Hematopoietic multipotent progenitor cell treated with erythropoietin and hydrocortisone succinate and interleukin-3 and kit ligand, for 17 days (in vitro differentiated cells): ENCODE results near the gene SH3GL3.

Experiments used
- DNase-seq: peaks from one replicate; pipeline ENCODE4 v3.0.0-alpha.2; 2015; ENCODE audit warnings: low spot score

Gene SH3GL3

DNA sequence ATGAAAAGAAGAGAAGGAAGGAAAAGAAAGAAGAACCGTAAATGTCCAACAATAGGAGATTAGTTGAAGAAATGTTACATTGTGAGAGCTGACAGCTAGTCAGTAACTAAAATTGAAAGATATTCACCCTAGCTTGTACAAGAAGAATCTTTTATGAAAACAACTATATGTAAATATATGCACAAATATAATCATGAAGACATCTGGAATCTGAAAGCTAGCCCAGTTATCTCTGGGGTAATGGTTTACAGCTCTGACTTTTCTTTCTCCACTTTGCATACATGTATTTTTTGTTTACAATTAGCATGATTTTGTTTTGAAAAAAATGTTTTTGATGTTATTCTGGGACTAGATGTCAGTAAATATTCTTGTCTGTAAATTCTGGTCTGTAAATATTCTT, 169.7 kb downstream of the SH3GL3 start:
- DNase-seq, result no peak

GRCh38 chr15:83626171-83626802, 179.1 kb downstream of the SH3GL3 start:
- DNase-seq, result no peak

DNA sequence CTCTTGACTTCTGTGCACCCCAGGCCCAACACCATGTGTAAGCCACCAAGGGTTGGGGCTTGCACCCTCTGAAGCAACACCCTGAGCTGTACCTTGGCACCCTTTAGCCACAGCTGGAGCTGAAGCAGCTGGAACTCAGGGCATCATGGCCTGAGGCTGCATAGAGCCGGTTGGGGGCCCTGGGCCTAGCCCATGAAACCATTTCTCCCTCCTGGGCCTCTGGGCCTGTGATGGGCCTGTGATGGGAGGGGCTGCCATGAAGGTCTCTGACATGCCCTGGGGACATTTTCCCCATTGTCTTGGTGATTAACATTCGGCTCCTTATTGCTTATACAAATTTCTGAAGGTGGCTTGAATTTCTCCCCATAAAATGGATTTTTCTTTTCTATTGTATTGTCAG, 184.4 kb downstream of the SH3GL3 start:
- no peak for DNase-seq

GRCh38 chr15:83643201-83643600, 196.1 kb downstream of the SH3GL3 start:
- no peak for DNase-seq

- no peak for DNase-seq
Observed at GRCh38 chr15:83644439-83644838, 197.3 kb downstream of the SH3GL3 start.

GRCh38 chr15:83650831-83651230, 203.7 kb downstream of the SH3GL3 start:
- DNase-seq, result no peak

GRCh38 chr15:83651541-83651940, 204.4 kb downstream of the SH3GL3 start:
- DNase-seq, result no peak

GRCh38 chr15:83652626-83653204, 205.6 kb downstream of the SH3GL3 start:
- DNase-seq, result no peak

DNA sequence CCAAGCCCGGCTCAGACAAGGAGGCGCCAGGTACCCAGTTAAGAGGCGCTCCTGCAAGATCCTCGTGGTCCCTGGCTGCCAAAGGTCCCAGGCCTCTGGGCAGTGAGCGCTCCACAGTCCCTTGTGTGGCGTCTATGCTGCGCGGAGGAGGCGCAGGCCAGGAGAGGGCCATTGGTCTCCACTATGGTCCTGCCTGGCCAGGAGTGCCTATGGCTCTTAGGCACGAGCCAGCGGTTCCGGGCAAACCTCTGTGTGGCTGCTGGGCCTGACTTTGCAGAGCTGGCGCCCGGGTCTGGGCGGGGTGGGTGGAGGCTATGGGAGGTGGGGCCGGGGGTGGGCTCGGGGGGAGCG, 206.1 kb downstream of the SH3GL3 start:
- DNase-seq, result no peak

- DNase-seq, result no peak
Observed at GRCh38 chr15:83653639-83654378, 206.7 kb downstream of the SH3GL3 start, which contains the start of gene ADAMTSL3. Gene ADAMTSL3, plus strand, starts transcription at chr15:83654123. Its CDS starts 1,639 bp downstream, at chr15:83655762.

- no peak for DNase-seq
Observed at GRCh38 chr15:83654379-83655236, 207.5 kb downstream of the SH3GL3 start.

DNA sequence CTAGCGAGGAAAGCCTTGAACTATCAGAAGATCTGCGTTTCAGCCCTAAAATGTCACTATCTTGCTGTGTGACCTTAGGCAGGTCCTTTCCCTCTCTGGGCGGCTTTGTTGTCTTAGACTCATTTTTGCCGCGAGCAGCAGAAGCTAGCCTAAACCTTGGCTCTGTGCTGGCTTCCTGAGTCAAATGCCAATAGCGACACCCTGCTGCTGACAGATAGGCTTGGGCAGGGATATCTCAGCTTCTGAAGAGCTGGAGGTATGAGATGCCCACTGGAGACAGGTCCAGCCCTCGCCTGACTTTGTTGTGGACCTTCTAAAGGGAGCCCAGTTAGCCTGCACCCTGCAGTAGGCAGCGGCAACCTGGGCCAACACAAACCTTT, 208.1 kb downstream of the SH3GL3 start:
- no peak for DNase-seq

- DNase-seq, result no peak
Observed at GRCh38 chr15:83656192-83656591, 209.1 kb downstream of the SH3GL3 start.

DNA sequence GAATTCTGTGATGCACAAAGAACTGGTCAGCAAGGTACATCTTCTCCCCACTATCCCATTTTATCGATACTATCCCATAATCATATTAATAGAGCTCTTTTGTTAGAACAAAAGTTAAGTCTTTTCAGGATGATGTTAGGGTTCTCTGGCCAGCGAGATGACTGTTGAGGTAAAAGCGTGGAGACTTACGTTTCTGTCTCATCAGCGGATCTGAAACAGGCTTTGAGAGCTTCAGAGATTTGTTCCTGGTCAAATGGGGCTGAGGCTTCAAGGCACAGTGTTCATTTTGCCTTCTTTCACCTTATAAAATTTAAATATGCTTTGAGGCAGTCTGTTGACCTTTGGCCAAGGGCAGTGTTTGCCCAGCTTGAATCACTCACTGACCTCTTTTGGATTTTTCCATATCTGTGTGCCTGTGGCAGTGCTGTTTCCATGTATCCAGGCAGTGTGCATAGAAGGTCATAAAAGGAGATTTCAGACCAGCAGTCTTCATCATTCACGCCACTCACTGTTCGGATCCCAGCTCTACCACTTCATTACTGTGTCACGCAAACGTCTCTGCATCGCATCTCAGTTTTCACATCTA, 209.9 kb downstream of the SH3GL3 start:
- DNase-seq, result no peak

DNA sequence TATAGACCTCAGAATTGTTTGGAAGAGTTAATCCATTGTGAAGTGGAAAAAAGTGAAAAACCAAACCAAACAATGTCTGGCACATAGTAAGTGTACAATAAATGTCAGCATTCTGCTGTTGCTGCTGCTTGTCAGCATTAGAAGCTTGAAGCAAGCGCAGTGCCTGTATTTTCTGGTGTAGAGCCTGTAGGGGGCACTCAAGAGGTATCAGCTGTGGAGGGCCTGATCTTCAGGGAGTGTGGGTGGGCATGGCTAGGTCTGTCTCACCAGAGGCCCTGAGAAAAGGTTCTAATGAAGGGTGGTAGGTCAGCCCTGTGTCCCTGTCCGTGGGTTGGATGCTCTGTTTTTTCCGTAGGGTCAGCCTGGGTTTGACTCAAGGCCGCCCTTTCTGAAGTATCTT, 210.4 kb downstream of the SH3GL3 start:
- DNase-seq, result no peak

DNA sequence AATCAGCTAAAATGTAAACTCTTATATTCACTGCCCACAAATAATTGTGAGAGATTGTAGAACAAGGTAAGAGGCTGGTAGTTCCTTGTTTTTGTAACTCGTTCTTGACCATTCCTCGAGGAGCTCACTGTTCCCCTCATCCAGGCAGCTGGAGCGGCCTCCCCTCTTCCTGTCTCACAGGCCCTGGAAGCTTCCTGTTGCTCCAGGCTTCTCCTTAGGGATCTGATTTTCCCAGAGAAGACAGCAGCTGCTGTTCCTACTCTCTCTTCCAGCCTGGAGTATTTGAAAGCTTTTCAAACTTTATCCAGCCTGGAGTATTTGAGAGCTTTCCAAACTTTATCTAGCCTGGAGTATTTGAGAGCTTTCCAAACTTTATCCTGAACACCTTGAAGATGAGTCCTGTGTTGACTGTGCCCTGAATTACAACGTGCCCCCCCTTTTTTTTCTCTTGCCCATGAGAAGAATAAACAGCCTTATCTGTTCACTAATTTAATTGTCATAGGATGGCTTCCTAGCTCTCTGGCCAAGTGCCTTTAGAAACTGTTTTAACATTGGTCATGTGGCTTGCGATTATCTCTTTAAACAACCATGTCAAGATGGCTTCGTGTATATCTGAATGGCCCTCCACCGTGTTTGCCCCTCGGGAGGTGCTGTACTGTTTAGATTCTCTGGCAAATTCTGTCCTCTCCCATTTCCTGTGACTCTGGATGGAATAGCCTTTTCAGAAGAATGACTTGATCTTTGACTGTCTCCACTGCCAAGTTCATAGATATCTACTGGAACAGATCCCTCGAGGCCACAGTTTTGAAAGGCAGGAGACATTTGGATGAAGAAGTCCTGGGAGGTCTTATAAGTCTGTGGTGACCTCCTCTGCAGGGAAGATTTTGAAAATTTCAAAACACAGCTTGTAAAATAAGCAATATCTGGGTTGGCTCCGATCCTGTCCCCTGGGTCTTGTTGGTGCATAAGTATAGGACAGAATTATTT, 211.6 kb downstream of the SH3GL3 start:
- no peak for DNase-seq

- no peak for DNase-seq
Observed at GRCh38 chr15:83659417-83659812, 212.3 kb downstream of the SH3GL3 start.

DNA sequence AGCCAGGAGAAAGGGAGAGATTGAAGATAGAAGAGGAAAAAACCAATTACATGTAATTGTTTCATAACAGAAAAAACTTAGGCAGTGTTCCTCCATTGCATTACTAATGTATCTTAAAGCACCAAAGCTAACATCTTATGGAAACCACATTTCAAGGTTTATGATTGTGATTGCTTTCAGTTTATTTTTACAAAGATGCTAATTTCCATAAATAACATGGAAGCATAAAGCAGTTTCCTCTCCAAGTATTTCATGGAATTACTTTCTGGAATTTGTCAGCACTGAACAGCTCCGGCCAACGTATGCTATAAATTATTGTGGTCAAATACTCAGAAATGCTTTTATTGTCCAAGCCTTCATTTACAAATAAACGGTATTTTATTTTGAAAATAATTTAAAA, 218.3 kb downstream of the SH3GL3 start:
- no peak for DNase-seq
